HEK293 (cell line): ENCODE measurements around the gene GABPB1.

Experiments
- KLF9 ChIP-seq: fragments of 450-650 bp; formaldehyde crosslinking; IDR thresholded peaks from 2 replicates; pipeline ENCODE4 v1.5.1; 2016; ENCODE audit warnings: missing biosample characterization, missing genetic modification characterization, low read depth
- ZNF146 ChIP-seq: fragments of 450-650 bp; formaldehyde crosslinking; IDR thresholded peaks from 2 replicates; pipeline ENCODE4 v1.5.1; 2016; ENCODE audit warnings: missing biosample characterization, missing genetic modification characterization

- TF ChIP-seq KLF9 (tag by site-specific recombination) (no peak), ZNF146 (tag by site-specific recombination) (no peak)
These were observed 126.1 kb downstream of the GABPB1 start for GRCh38 chr15:50228866-50229265.
